HS-27A (cell line): ENCODE results near the gene PPM1L.
"Not testable (repeated sequence)": the region's sequence is repeated elsewhere in the genome, so short reads cannot be mapped to it uniquely, and the experiment has no call there.

Experiments
- DNase-seq: peaks from one replicate; pipeline ENCODE4 v3.0.0-alpha.2; 2012; ENCODE audit warnings: low read depth, missing footprints

Gene PPM1L

GRCh38 chr3:160931474-160931873, 175.4 kb downstream of the PPM1L start:
- DNase-seq: no peak

- no peak for DNase-seq
These were observed 179.5 kb downstream of the PPM1L start for GRCh38 chr3:160935413-160936095.

- peak; percentile 29 for DNase-seq
These were observed 186.0 kb downstream of the PPM1L start for GRCh38 chr3:160941885-160942494.

- DNase-seq: no peak
These were observed 188.0 kb downstream of the PPM1L start for GRCh38 chr3:160943996-160944395.

- no peak for DNase-seq
These were observed 189.3 kb downstream of the PPM1L start for GRCh38 chr3:160945336-160945735.

- no peak for DNase-seq
These were observed 192.2 kb downstream of the PPM1L start for GRCh38 chr3:160948273-160948672.

- DNase-seq: no peak
These were observed 193.4 kb downstream of the PPM1L start for GRCh38 chr3:160949460-160949859.

- no peak for DNase-seq
These were observed 194.5 kb downstream of the PPM1L start for GRCh38 chr3:160950542-160950941.

GRCh38 chr3:160950954-160951353, 194.9 kb downstream of the PPM1L start:
- no peak for DNase-seq

GRCh38 chr3:160951642-160952487, 195.8 kb downstream of the PPM1L start:
- no peak for DNase-seq

- DNase-seq: no peak
These were observed 197.7 kb downstream of the PPM1L start for GRCh38 chr3:160953686-160954085.

GRCh38 chr3:160956785-160957184, 200.8 kb downstream of the PPM1L start:
- no peak for DNase-seq

GRCh38 chr3:160960568-160960967, 204.5 kb downstream of the PPM1L start:
- no peak for DNase-seq

- DNase-seq: no peak
These were observed 207.9 kb downstream of the PPM1L start for GRCh38 chr3:160963949-160964348.

- DNase-seq: no peak
These were observed 212.7 kb downstream of the PPM1L start for GRCh38 chr3:160968761-160969160.

GRCh38 chr3:160973067-160973809, 217.2 kb downstream of the PPM1L start:
- DNase-seq: no peak

- no peak for DNase-seq
These were observed 221.7 kb downstream of the PPM1L start for GRCh38 chr3:160977773-160978172.

GRCh38 chr3:160980740-160981139, 224.7 kb downstream of the PPM1L start:
- DNase-seq: no peak

GRCh38 chr3:160981217-160981938, 225.3 kb downstream of the PPM1L start:
- no peak for DNase-seq

- DNase-seq: no peak
These were observed 226.5 kb downstream of the PPM1L start for GRCh38 chr3:160982491-160982890.

- DNase-seq: not testable (repeated sequence)
These were observed 227.9 kb downstream of the PPM1L start for GRCh38 chr3:160983900-160984299.

GRCh38 chr3:160986069-160986468, 230.0 kb downstream of the PPM1L start:
- DNase-seq: no peak
